Loucy (cell line): ENCODE results near the gene CNNM3.

Source experiments
- H2AFZ ChIP-seq: fragments of 200-600 bp; sonication (generic); 2 replicates; pipeline ENCODE4 v1.6.0; 2016; ENCODE audit warnings: antibody characterized with exemption, mild to moderate bottlenecking, low read length, moderate library complexity
- H3F3A ChIP-seq: fragments of 200-600 bp; 2 replicates; pipeline ENCODE4 v1.6.0; 2016; ENCODE audit warnings: antibody characterized with exemption, low read depth, mild to moderate bottlenecking
- H3K27me3 ChIP-seq: fragments of 200-600 bp; sonication (generic); 2 replicates; pipeline ENCODE4 v1.6.1; 2014; ENCODE audit warnings: low read length, mild to moderate bottlenecking; ENCODE audit not compliant: insufficient read depth, poor library complexity, severe bottlenecking
- H3K36me3 ChIP-seq: fragments of 200-600 bp; sonication (generic); 2 replicates; pipeline ENCODE4 v1.6.1; 2016; ENCODE audit warnings: low read length; ENCODE audit not compliant: insufficient read depth
- H3K4me1 ChIP-seq: fragments of 200-600 bp; sonication (generic); 2 replicates; pipeline ENCODE4 v1.5.1; 2014; ENCODE audit warnings: low read length, mild to moderate bottlenecking; ENCODE audit not compliant: insufficient read depth, poor library complexity, severe bottlenecking
- H3K4me2 ChIP-seq: fragments of 200-600 bp; sonication (generic); 2 replicates; pipeline ENCODE4 v1.6.0; 2014; ENCODE audit warnings: antibody characterized with exemption, low read length, low read depth, mild to moderate bottlenecking; ENCODE audit not compliant: poor library complexity, severe bottlenecking
- H3K4me3 ChIP-seq: fragments of 200-600 bp; sonication (generic); 2 replicates; pipeline ENCODE4 v1.5.1; 2014; ENCODE audit warnings: low read length, mild to moderate bottlenecking, mixed read lengths; ENCODE audit not compliant: poor library complexity, severe bottlenecking
- H3K79me2 ChIP-seq: fragments of 200-600 bp; sonication (generic); 2 replicates; pipeline ENCODE4 v1.6.1; 2014; ENCODE audit warnings: low read length; ENCODE audit not compliant: insufficient read depth
- H3K9ac ChIP-seq: fragments of 200-600 bp; sonication (generic); 2 replicates; pipeline ENCODE4 v1.6.0; 2014; ENCODE audit warnings: mild to moderate bottlenecking, low read depth, low read length, moderate library complexity; ENCODE audit not compliant: poor library complexity, severe bottlenecking
- H3K9me2 ChIP-seq: fragments of 200-600 bp; sonication (generic); replicated peaks from 2 replicates; pipeline ENCODE4 v1.6.1; 2016; ENCODE audit warnings: low read depth, low read length, mixed read lengths
- H3K9me3 ChIP-seq: fragments of 200-600 bp; sonication (generic); 2 replicates; pipeline ENCODE4 v1.6.1; 2014; ENCODE audit warnings: mild to moderate bottlenecking, antibody characterized with exemption, low read length, low read depth; ENCODE audit not compliant: insufficient read depth
- H4K20me1 ChIP-seq: fragments of 200-600 bp; sonication (generic); 2 replicates; pipeline ENCODE4 v1.6.0; 2014; ENCODE audit warnings: antibody characterized with exemption, low read length, mild to moderate bottlenecking; ENCODE audit not compliant: insufficient read depth, poor library complexity, severe bottlenecking
- CTCF ChIP-seq: fragments of 200-600 bp; sonication (generic); conservative IDR thresholded peaks from 2 replicates; pipeline ENCODE4 v1.5.1; 2014; ENCODE audit warnings: mild to moderate bottlenecking, antibody characterized with exemption, low read length
- EZH2phosphoT487 ChIP-seq: fragments of 200-600 bp; IDR thresholded peaks from 2 replicates; pipeline ENCODE4 v1.6.1; 2018; ENCODE audit warnings: antibody characterized with exemption, mild to moderate bottlenecking, moderate library complexity, borderline replicate concordance

Gene CNNM3

GRCh38 chr2:96807127-96807471 lies 9.0 kb upstream of the CNNM3 start:
- H2AFZ ChIP-seq = no peak overlapping the region
- H3K9ac ChIP-seq = no peak overlapping the region
- H3K4me2 ChIP-seq = no peak overlapping the region
- H3K36me3 ChIP-seq = no peaks in the 10 kb centered on the region; the same call in 1 of the 2 replicates
- no peaks in the 10 kb centered on the region for H3K4me1 ChIP-seq
- no peaks in the 10 kb centered on the region for H3F3A ChIP-seq
- H3K4me3 ChIP-seq = no peak overlapping the region
- no peaks in the 10 kb centered on the region for H4K20me1 ChIP-seq
- no peaks in the 10 kb centered on the region for H3K79me2 ChIP-seq
- no peak for TF ChIP-seq CTCF
- no peak for TF ChIP-seq EZH2phosphoT487
- no peaks in the 10 kb centered on the region for H3K9me3 ChIP-seq
- H3K9me2 ChIP-seq = no peaks in the 10 kb centered on the region
- no peaks in the 10 kb centered on the region for H3K27me3 ChIP-seq

GRCh38 chr2:96808176-96808837 lies 7.8 kb upstream of the CNNM3 start:
- Histone ChIP-seq H3K27me3 (no peaks in the 10 kb centered on the region), H3K4me1 (no peaks in the 10 kb centered on the region), H2AFZ (no peak overlapping the region), H3K36me3 (no peaks in the 10 kb centered on the region), H3K9ac (no peak overlapping the region), H3K4me2 (no peak overlapping the region), H3F3A (no peaks in the 10 kb centered on the region), H3K79me2 (no peaks in the 10 kb centered on the region), H4K20me1 (no peaks in the 10 kb centered on the region), H3K9me3 (no peaks in the 10 kb centered on the region), H3K4me3 (no peak overlapping the region), H3K9me2 (no peaks in the 10 kb centered on the region)
- TF ChIP-seq EZH2phosphoT487 (no peak), CTCF (no peak)

GRCh38 chr2:96809216-96809882 lies 6.7 kb upstream of the CNNM3 start:
- no peak overlapping the region for H3K4me3 ChIP-seq
- H3K27me3 ChIP-seq = no peaks in the 10 kb centered on the region
- H3K9me2 ChIP-seq = no peaks in the 10 kb centered on the region
- no peaks in the 10 kb centered on the region for H3F3A ChIP-seq
- no peak overlapping the region for H3K4me2 ChIP-seq
- H2AFZ ChIP-seq = no peak overlapping the region
- no peaks in the 10 kb centered on the region for H3K9me3 ChIP-seq
- no peak overlapping the region for H3K9ac ChIP-seq
- no peaks in the 10 kb centered on the region for H3K36me3 ChIP-seq
- H4K20me1 ChIP-seq = no peaks in the 10 kb centered on the region
- no peaks in the 10 kb centered on the region for H3K4me1 ChIP-seq
- TF ChIP-seq CTCF (no peak), EZH2phosphoT487 (no peak)
- no peaks in the 10 kb centered on the region for H3K79me2 ChIP-seq
